WTC11 (cell line): ENCODE data around the gene RAB3B. TPM values are rescaled to one million over a fixed set of nuclear protein-coding genes. Genes with fewer than 3 reads are reported as not detected.
A peak's percentile ranks its signal among the peaks of the same experiment; 100 is the strongest.

Experiments
- ATAC-seq: fragments of 200-7000 bp; cut with Tn5 transposase; 2 replicates; pipeline ENCODE4 v1.10.0; 2021; ENCODE audit warnings: mild to moderate bottlenecking, moderate library complexity
- Bru-seq: library from RNA; stranded (reverse); fragments of 400-500 nt; gene quantifications from one replicate; lab custom pipeline; 2021; lab: Mats Ljungman, UMichigan
- CTCF ChIA-PET: fragments of 300-600 bp; sonication (Branson Sonifier 250); formaldehyde crosslinking; loops from one replicate; lab custom pipeline; 2021; ENCODE audit warnings: antibody characterized with exemption; lab: Charles Lee
- POLR2A ChIA-PET: fragments of 350-600 bp; sonication (Branson Sonifier 250); formaldehyde crosslinking; loops from one replicate; lab custom pipeline; 2021; ENCODE audit warnings: antibody characterized with exemption; lab: Charles Lee
- DNase-seq: peaks from one replicate; pipeline ENCODE4 v3.0.0; 2021; ENCODE audit warnings: low spot score
- H3K27ac Mint-ChIP-seq: 2 replicates; pipeline ENCODE4 v1.8.0; 2021; ENCODE audit warnings: mixed read lengths
- H3K27me3 Mint-ChIP-seq: 2 replicates; pipeline ENCODE4 v1.8.0; 2021; ENCODE audit warnings: low read depth, mild to moderate bottlenecking, moderate library complexity, mixed read lengths
- H3K36me3 Mint-ChIP-seq: 2 replicates; pipeline ENCODE4 v1.8.0; 2021; ENCODE audit warnings: mixed read lengths
- H3K4me1 Mint-ChIP-seq: 2 replicates; pipeline ENCODE4 v1.8.0; 2022; ENCODE audit warnings: mixed read lengths
- H3K4me3 Mint-ChIP-seq: 2 replicates; pipeline ENCODE4 v1.8.0; 2021; ENCODE audit warnings: mild to moderate bottlenecking, moderate library complexity, mixed read lengths
- H3K9me3 Mint-ChIP-seq: 2 replicates; pipeline ENCODE4 v1.8.0; 2021; ENCODE audit warnings: mixed read lengths
- ATF1 ChIP-seq: sonication (generic); formaldehyde crosslinking; IDR thresholded peaks from 2 replicates; pipeline ENCODE4 v1.8.1; 2023; ENCODE audit warnings: mild to moderate bottlenecking, moderate library complexity, missing genetic modification reagents
- CREB1 ChIP-seq: sonication (generic); formaldehyde crosslinking; IDR thresholded peaks from 2 replicates; pipeline ENCODE4 v1.8.0; 2023; ENCODE audit warnings: mild to moderate bottlenecking, missing genetic modification reagents
- E2F1 ChIP-seq: sonication (generic); formaldehyde crosslinking; IDR thresholded peaks from 2 replicates; pipeline ENCODE4 v1.8.0; 2022; ENCODE audit warnings: mild to moderate bottlenecking, missing genetic modification reagents
- ETV6 ChIP-seq: sonication (generic); formaldehyde crosslinking; IDR thresholded peaks from 2 replicates; pipeline ENCODE4 v1.8.1; 2022; ENCODE audit warnings: mild to moderate bottlenecking, missing genetic modification reagents
- FOXK1 ChIP-seq: sonication (generic); formaldehyde crosslinking; IDR thresholded peaks from 2 replicates; pipeline ENCODE4 v1.8.0; 2022; ENCODE audit warnings: mild to moderate bottlenecking, moderate library complexity, missing genetic modification reagents
- HMGXB4 ChIP-seq: sonication (generic); formaldehyde crosslinking; IDR thresholded peaks from 2 replicates; pipeline ENCODE4 v1.8.1; 2023; ENCODE audit warnings: mild to moderate bottlenecking, moderate library complexity, missing genetic modification reagents
- IRF2 ChIP-seq: sonication (generic); formaldehyde crosslinking; IDR thresholded peaks from 2 replicates; pipeline ENCODE4 v1.8.0; 2022; ENCODE audit warnings: low read depth, missing genetic modification reagents, borderline replicate concordance
- NR3C1 ChIP-seq: sonication (generic); formaldehyde crosslinking; conservative IDR thresholded peaks from 2 replicates; pipeline ENCODE4 v1.8.1; 2023; ENCODE audit warnings: low read depth, mild to moderate bottlenecking, missing genetic modification reagents
- SP1 ChIP-seq: sonication (generic); formaldehyde crosslinking; conservative IDR thresholded peaks from 2 replicates; pipeline ENCODE4 v1.8.1; 2022; ENCODE audit warnings: missing genetic modification reagents
- TP53 ChIP-seq: sonication (generic); formaldehyde crosslinking; IDR thresholded peaks from 2 replicates; pipeline ENCODE4 v1.8.1; 2023; ENCODE audit warnings: mild to moderate bottlenecking, missing genetic modification reagents
- ZNF263 ChIP-seq: sonication (generic); formaldehyde crosslinking; IDR thresholded peaks from 2 replicates; pipeline ENCODE4 v1.8.1; 2022; ENCODE audit warnings: low read depth, mild to moderate bottlenecking, moderate library complexity, missing genetic modification reagents
- long read RNA-seq, 3 experiments: library from RNA in 1 of 3; library from capped mRNA in 1 of 3; library from polyadenylated mRNA in 1 of 3; unstranded in 2 of 3; stranded (forward) in 1 of 3; transcript quantifications; one replicate each; pipeline ENCODE4 v2.0.0, GENCODE V29; 2021
- total RNA-seq: library from RNA; stranded (reverse); gene quantifications from 3 replicates; pipeline ENCODE4 v1.2.3, GENCODE V29; 2021
- TF ChIP-seq, protein P1 (sequence below): sonication (generic); formaldehyde crosslinking; IDR thresholded peaks from 2 replicates; pipeline ENCODE4 v1.8.1; 2022; ENCODE audit warnings: mild to moderate bottlenecking, moderate library complexity, missing genetic modification reagents
- TF ChIP-seq, protein P2 (sequence below): sonication (generic); formaldehyde crosslinking; IDR thresholded peaks from 2 replicates; pipeline ENCODE4 v1.8.0; 2022; ENCODE audit warnings: mild to moderate bottlenecking, missing genetic modification reagents
- TF ChIP-seq, protein P3 (sequence below): sonication (generic); formaldehyde crosslinking; IDR thresholded peaks from 2 replicates; pipeline ENCODE4 v1.8.1; 2023; ENCODE audit warnings: mild to moderate bottlenecking, missing genetic modification reagents, borderline replicate concordance
- TF ChIP-seq, protein P4 (sequence below): sonication (generic); formaldehyde crosslinking; IDR thresholded peaks from 2 replicates; pipeline ENCODE4 v1.8.0; 2023; ENCODE audit warnings: missing genetic modification reagents
- TF ChIP-seq, protein P5 (sequence below): fragments of 250-450 bp; sonication (Bioruptor Pico); IDR thresholded peaks from 2 replicates; pipeline ENCODE4 v1.9.0; 2021; ENCODE audit warnings: moderate library complexity, mild to moderate bottlenecking, inconsistent platforms, borderline replicate concordance

The RAB3B gene, protein sequence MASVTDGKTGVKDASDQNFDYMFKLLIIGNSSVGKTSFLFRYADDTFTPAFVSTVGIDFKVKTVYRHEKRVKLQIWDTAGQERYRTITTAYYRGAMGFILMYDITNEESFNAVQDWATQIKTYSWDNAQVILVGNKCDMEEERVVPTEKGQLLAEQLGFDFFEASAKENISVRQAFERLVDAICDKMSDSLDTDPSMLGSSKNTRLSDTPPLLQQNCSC
- 33.7 to 36.9 TPM (median 34.1 TPM) in 3 replicates for total RNA-seq
- Bru-seq, nascent RNA, result percentile 82 among the genes with signal in this experiment
- long read RNA-seq, experiment 1, full-length matches to known transcripts, result 84 of 151 reads
- long read RNA-seq, experiment 1, partial matches to known transcripts, result 5 of 151 reads
- long read RNA-seq, experiment 1, other reads (novel, unspliced or antisense), result 62 of 151 reads
- long read RNA-seq, experiment 2, full-length matches to known transcripts, result 10 of 76 reads
- long read RNA-seq, experiment 2, partial matches to known transcripts, result 3 of 76 reads
- long read RNA-seq, experiment 2, other reads (novel, unspliced or antisense), result 63 of 76 reads
- long read RNA-seq, experiment 3, full-length matches to known transcripts, result 8 of 13 reads
- long read RNA-seq, experiment 3, partial matches to known transcripts, result 1 of 13 reads
- long read RNA-seq, experiment 3, other reads (novel, unspliced or antisense), result 4 of 13 reads

DNA sequence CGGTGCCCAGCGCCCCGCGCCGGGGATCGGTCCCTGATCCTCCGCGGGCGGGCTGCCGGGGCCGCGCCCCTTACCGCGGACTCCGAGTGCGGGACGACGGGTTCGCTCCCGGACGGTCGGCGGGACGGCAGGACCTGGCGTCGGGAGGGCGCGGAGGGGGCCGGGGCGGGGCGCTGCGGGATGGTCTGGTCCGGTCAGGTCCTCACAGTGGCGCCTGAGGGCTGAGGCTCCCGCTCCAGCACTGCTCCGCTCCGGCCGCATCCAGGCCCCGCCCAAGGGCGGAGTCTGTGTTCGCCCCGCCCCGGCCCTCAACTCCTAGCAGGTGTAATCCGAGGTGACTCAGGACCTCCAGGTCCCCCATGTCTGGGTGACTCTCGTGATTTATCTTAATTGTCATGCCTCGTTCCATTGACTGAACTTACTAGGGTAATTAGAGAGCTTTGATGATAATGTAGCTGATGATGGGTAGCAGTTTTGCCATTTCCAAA lies at the start of gene RAB3B:
TSS of gene RAB3B (minus strand) at position 223 of the 488 bp plus-strand sequence. CDS start 13,583 bp downstream, outside the sequence.
- Mint-ChIP-seq H3K36me3 (peaks cover 6% of the 10 kb centered on the region; the same call in 1 of the 2 replicates), H3K27ac (peak within 1 kb of the TSS; percentile 57), H3K4me1 (peaks cover 26% of the 10 kb centered on the region), H3K27me3 (peaks cover 12% of the 10 kb centered on the region), H3K9me3 (no peaks in the 10 kb centered on the region), H3K4me3 (peak within 1 kb of the TSS; percentile 82)
- peak; percentile 99 for DNase-seq
- TF ChIP-seq, protein P1, sequence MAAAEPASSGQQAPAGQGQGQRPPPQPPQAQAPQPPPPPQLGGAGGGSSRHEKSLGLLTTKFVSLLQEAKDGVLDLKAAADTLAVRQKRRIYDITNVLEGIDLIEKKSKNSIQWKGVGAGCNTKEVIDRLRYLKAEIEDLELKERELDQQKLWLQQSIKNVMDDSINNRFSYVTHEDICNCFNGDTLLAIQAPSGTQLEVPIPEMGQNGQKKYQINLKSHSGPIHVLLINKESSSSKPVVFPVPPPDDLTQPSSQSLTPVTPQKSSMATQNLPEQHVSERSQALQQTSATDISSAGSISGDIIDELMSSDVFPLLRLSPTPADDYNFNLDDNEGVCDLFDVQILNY (CRISPR knock-in tag), result peak; percentile 27; the same call in 1 of the 2 replicates
- no peak for TF ChIP-seq E2F1 (CRISPR knock-in tag)
- peak; percentile 69 for TF ChIP-seq SP1 (CRISPR knock-in tag)
- TF ChIP-seq, protein P2, sequence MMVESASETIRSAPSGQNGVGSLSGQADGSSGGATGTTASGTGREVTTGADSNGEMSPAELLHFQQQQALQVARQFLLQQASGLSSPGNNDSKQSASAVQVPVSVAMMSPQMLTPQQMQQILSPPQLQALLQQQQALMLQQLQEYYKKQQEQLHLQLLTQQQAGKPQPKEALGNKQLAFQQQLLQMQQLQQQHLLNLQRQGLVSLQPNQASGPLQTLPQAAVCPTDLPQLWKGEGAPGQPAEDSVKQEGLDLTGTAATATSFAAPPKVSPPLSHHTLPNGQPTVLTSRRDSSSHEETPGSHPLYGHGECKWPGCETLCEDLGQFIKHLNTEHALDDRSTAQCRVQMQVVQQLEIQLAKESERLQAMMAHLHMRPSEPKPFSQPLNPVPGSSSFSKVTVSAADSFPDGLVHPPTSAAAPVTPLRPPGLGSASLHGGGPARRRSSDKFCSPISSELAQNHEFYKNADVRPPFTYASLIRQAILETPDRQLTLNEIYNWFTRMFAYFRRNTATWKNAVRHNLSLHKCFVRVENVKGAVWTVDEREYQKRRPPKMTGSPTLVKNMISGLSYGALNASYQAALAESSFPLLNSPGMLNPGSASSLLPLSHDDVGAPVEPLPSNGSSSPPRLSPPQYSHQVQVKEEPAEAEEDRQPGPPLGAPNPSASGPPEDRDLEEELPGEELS, result 0 out of 2 replicates have a peak, but pooled peaks have one; percentile 51
- TF ChIP-seq CREB1 (CRISPR knock-in tag), result no peak
- TF ChIP-seq IRF2 (CRISPR knock-in tag), result no peak
- TF ChIP-seq HMGXB4 (CRISPR knock-in tag), result peak; percentile 77; the same call in 1 of the 2 replicates
- TF ChIP-seq, protein P3, sequence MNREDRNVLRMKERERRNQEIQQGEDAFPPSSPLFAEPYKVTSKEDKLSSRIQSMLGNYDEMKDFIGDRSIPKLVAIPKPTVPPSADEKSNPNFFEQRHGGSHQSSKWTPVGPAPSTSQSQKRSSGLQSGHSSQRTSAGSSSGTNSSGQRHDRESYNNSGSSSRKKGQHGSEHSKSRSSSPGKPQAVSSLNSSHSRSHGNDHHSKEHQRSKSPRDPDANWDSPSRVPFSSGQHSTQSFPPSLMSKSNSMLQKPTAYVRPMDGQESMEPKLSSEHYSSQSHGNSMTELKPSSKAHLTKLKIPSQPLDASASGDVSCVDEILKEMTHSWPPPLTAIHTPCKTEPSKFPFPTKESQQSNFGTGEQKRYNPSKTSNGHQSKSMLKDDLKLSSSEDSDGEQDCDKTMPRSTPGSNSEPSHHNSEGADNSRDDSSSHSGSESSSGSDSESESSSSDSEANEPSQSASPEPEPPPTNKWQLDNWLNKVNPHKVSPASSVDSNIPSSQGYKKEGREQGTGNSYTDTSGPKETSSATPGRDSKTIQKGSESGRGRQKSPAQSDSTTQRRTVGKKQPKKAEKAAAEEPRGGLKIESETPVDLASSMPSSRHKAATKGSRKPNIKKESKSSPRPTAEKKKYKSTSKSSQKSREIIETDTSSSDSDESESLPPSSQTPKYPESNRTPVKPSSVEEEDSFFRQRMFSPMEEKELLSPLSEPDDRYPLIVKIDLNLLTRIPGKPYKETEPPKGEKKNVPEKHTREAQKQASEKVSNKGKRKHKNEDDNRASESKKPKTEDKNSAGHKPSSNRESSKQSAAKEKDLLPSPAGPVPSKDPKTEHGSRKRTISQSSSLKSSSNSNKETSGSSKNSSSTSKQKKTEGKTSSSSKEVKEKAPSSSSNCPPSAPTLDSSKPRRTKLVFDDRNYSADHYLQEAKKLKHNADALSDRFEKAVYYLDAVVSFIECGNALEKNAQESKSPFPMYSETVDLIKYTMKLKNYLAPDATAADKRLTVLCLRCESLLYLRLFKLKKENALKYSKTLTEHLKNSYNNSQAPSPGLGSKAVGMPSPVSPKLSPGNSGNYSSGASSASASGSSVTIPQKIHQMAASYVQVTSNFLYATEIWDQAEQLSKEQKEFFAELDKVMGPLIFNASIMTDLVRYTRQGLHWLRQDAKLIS (CRISPR knock-in tag), result no peak
- 0 out of 2 replicates have a peak, but pooled peaks have one; percentile 15 for TF ChIP-seq FOXK1 (CRISPR knock-in tag)
- TF ChIP-seq ETV6 (CRISPR knock-in tag), result peak; percentile 62
- TF ChIP-seq TP53 (CRISPR knock-in tag), result 0 out of 2 replicates have a peak, but pooled peaks have one; percentile 55
- ATAC-seq, result peak; percentile 99
- ChIA-PET POLR2A (interaction anchor here (1.2 kb wide), 1 partner anchor 65 kb away, joined by 7 read pairs; the partner anchor contains the start of genes BTF3L4 and TXNDC12), CTCF (interaction anchor here (0.7 kb wide), 1 partner anchor 59 kb away, joined by 3 read pairs; no protein-coding TSS in a partner anchor)

- Mint-ChIP-seq H3K27ac (no peak overlapping the region), H3K36me3 (peaks cover 24% of the 10 kb centered on the region)
- TF ChIP-seq ZNF263 (CRISPR knock-in tag) (no peak), ATF1 (CRISPR knock-in tag) (no peak), NR3C1 (CRISPR knock-in tag) (no peak), IRF2 (CRISPR knock-in tag) (no peak), E2F1 (CRISPR knock-in tag) (no peak)
- TF ChIP-seq, protein P4, sequence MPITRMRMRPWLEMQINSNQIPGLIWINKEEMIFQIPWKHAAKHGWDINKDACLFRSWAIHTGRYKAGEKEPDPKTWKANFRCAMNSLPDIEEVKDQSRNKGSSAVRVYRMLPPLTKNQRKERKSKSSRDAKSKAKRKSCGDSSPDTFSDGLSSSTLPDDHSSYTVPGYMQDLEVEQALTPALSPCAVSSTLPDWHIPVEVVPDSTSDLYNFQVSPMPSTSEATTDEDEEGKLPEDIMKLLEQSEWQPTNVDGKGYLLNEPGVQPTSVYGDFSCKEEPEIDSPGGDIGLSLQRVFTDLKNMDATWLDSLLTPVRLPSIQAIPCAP, result no peak
- TF ChIP-seq, protein P5, sequence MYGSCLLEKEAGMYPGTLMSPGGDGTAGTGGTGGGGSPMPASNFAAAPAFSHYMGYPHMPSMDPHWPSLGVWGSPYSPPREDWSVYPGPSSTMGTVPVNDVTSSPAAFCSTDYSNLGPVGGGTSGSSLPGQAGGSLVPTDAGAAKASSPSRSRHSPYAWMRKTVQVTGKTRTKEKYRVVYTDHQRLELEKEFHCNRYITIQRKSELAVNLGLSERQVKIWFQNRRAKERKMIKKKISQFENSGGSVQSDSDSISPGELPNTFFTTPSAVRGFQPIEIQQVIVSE (CRISPR knock-in tag), result no peak
These were observed 47.4 kb upstream of the RAB3B start for GRCh38 chr1:52037909-52038308.

More at GRCh38 chr1:52037909-52038308, 47.4 kb upstream of the RAB3B start:
- ChIA-PET POLR2A (no interaction called here), CTCF (no interaction called here)
- Mint-ChIP-seq H3K27me3 (no peaks in the 10 kb centered on the region), H3K4me1 (0 out of 2 replicates have a peak, but pooled peaks cover 4% of the 10 kb centered on the region), H3K9me3 (no peaks in the 10 kb centered on the region), H3K4me3 (no peak overlapping the region)
- DNase-seq (no peak), ATAC-seq (no peak)
